Measurements from ENCODE around the gene SLC4A5. TPM values are rescaled to one million over a fixed set of nuclear protein-coding genes. Genes with fewer than 3 reads are reported as not detected.

Gene SLC4A5
- total RNA-seq, 4 donors from 2014 or later, result 2.2 to 8.7 (median 5.1) TPM

DNA sequence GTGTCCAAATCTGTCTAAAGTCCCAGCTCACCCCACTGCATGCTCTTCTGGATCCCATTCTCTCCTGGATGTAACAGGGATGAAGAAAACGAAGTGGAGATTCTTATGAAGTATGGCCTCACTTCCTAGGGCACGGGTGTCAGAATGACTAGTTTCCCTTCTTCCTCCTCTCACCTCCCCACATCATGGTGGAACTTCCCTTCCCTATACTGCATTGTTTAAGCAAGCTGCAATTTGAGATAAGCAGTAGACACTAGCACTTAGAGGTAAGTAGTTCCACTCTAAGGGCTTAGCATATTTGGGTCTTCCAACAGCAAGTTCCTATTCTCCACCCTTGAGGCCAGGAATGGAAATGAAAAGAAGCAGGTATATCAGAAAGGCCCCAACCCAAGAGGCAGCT, 29.7 kb downstream of the SLC4A5 start:
- TF ChIP-seq, protein P1, sequence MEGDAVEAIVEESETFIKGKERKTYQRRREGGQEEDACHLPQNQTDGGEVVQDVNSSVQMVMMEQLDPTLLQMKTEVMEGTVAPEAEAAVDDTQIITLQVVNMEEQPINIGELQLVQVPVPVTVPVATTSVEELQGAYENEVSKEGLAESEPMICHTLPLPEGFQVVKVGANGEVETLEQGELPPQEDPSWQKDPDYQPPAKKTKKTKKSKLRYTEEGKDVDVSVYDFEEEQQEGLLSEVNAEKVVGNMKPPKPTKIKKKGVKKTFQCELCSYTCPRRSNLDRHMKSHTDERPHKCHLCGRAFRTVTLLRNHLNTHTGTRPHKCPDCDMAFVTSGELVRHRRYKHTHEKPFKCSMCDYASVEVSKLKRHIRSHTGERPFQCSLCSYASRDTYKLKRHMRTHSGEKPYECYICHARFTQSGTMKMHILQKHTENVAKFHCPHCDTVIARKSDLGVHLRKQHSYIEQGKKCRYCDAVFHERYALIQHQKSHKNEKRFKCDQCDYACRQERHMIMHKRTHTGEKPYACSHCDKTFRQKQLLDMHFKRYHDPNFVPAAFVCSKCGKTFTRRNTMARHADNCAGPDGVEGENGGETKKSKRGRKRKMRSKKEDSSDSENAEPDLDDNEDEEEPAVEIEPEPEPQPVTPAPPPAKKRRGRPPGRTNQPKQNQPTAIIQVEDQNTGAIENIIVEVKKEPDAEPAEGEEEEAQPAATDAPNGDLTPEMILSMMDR (IDR thresholded peaks at IDR 0.05; ENCODE audit: low read depth), result no peak

DNA sequence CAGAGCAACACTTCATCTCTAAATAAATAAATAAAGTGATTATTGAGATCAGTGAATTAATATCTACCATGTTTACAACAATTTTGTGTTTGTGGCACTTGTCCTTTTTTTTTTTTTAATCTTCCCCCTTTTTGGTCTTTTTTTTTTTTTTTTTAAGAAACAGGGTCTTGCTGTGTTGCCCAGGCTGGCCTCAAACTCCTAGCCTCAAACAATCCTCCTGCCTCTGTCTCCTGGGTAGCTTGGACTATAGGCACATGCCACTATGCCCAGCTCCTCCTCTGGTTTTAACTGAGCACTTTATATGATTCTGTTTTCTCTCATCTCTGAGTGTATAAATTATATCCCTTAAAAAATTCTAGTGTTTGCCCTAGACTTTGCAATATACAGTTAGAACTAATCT, 30.3 kb downstream of the SLC4A5 start:
- TF ChIP-seq, protein P1 (IDR thresholded peaks at IDR 0.05; ENCODE audit: low read depth), result no peak

DNA sequence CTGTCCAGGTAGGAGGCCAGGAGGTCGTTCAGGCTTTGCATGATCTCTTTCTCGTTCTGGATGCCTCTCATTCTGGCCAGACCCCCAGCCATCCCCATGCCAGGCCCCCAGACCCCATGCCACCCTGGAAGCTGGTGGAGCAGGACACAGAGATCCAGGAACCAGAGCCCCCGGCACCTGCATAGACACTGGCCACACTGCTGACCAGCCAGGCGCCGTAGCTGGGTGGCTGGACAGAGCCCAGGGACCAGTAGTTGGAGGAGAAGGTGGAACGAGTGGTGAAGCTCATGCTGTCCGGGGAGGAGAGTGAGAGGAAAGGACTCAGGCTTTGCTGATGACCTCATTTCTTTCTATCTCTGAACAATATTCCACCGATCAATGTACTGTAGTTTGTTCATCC, 35.5 kb downstream of the SLC4A5 start:
- TF ChIP-seq, protein P1 (IDR thresholded peaks at IDR 0.05; ENCODE audit: low read depth), result no peak

DNA sequence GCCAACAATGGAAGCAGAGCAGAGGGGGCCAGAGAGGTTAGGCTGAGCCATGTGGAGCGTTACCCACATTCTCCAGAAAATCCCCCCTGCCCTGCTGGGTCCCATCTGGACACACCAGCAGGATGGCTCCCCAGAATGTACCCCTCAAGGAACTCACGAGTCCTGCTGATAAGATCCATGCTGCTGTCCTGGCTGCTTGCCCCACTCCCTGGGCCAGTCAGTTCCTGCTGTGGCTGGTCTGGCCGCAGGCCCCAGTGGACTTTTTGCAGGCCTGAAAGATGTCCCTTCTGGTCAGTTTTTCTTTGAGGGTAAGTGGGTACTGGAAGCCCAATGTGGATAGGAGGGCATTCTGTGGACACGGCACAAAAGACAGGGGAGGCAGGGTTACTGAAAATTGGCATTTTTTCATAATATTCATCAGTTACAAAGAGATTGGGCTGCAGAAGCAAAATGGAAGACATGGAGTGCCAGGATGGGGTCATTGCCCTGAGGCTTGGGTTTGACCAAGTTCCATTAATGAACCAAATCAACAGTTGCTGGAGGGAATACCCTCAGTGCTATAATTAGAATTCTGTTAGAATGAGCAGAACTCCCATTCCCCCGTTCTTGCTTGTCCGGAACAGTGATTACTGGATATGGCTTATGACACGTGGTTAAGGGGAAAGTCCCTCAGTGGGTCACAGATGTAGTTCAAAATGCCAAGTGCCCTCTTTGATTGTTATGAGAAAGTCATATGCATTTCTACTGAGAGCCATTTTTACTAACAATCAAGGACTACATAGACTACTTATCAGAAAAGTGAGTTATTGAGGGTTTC, 38.7 kb downstream of the SLC4A5 start:
- TF ChIP-seq, protein P1 (IDR thresholded peaks at IDR 0.05; ENCODE audit: low read depth), result no peak

DNA sequence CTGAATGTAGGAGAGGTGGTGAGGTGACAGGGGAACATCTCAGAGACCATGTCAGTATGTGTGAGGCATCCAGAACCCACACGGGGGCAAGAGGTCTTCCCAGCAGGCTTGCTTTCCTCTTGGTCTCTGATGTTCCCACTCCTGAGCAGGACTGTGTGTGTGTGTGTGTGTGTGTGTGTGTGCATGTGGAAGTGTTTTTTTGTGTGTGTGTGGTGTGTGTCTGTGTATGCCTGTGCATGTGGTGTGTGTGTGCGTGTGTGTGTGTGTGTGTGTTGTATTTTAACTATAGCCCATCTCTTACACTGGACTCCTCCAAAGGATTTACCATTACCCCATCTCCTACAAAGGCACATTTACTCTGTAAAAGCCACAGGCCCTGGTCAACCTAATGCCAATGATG, 40.4 kb downstream of the SLC4A5 start:
- TF ChIP-seq, protein P1 (IDR thresholded peaks at IDR 0.05; ENCODE audit: low read depth), result no peak

DNA sequence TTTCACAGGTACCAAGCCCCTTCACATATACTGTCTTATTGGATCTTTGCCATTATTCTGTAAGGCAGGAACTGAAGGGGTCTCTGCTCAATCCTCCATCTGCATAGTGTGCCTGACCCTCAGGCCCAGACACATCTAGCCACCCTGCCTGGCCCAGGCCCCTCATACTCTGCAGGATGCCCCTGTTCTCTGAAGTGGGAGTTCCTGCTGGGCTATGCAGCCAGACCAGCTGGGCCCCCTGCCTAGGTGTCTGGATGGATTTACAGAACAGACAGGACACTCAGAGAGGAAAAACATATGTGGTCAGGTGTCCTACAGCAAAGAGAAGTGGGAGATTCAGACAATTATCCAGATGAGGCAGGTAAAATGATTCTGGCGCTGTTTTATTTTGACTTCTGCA, 42.0 kb downstream of the SLC4A5 start:
- TF ChIP-seq, protein P1 (IDR thresholded peaks at IDR 0.05; ENCODE audit: low read depth), result no peak

DNA sequence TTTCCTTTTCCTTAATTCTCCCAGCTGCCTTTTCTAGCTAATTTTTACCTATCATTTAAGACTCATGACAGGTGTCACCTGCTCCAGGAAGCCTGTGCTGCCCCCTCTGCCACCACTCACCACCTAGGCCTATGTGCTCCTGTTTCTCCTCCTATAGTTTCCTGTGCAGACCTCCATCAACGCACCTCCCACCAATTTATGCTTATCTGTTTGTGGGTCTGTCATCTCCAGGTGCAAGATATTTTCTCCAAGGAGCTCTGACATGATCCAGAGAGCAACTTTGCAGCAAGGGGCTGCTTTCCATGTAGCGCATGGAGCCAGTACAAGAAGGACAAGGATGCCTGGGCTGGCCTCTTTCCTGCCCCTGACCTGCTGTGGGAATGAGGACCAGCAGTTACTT, 42.7 kb downstream of the SLC4A5 start:
- TF ChIP-seq, protein P1 (IDR thresholded peaks at IDR 0.05; ENCODE audit: low read depth), result no peak
